NCI-H1105 (cell line): Measurements from ENCODE around the gene BTAF1.
A peak's percentile ranks its signal among the peaks of the same experiment; 100 is the strongest.

Source experiments
- DNase-seq: peaks from one replicate; lab custom pipeline; 2025; lab: John Stamatoyannopoulos, UW

The BTAF1 gene

GRCh38 chr10:91908337-91909116 lies 15.0 kb upstream of the BTAF1 start:
- DNase-seq, result peak; percentile 63

DNA sequence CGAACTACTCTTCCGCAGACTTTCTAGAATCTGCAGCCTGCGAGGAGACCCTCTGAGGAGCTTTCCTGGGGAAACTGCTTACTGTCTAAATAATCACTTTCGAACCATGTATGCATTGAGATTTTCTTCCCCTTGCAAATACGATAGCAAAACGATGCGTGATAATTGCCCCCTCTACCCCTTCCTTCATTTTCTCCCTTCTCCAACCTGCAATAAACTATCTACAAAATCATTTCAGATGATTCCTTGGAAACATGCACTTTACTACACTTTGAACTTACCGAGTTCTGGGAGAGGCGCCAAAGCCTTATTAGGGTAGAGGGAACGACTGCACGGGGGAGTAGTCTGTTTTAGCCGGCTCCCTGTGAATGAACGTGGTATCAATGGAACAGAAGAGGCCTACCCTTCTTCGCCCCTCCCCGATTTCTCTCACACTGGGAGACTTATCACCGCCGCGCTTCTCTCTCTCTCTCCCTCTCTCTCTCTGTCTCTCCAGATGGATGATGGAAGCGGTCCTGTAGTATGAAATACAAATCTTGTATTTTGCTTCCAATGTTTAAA lies 14.4 kb upstream of the BTAF1 start, which contains the start of gene FGFBP3:
FGFBP3 (minus strand) TSS at position 370 of the 561 bp plus-strand sequence. CDS start 517 bp downstream, outside the sequence.
- DNase-seq, result peak; percentile 72

GRCh38 chr10:91910467-91910866 lies 13.1 kb upstream of the BTAF1 start:
- DNase-seq, result no peak

GRCh38 chr10:91919651-91920050 lies 3.9 kb upstream of the BTAF1 start:
- no peak for DNase-seq

GRCh38 chr10:91924212-91925021 lies 847 bp downstream of the BTAF1 start:
- no peak for DNase-seq

- DNase-seq, result no peak
Measured at GRCh38 chr10:91925022-91925320, 1.4 kb downstream of the BTAF1 start.

GRCh38 chr10:91930939-91931338 lies 7.4 kb downstream of the BTAF1 start:
- no peak for DNase-seq

DNA sequence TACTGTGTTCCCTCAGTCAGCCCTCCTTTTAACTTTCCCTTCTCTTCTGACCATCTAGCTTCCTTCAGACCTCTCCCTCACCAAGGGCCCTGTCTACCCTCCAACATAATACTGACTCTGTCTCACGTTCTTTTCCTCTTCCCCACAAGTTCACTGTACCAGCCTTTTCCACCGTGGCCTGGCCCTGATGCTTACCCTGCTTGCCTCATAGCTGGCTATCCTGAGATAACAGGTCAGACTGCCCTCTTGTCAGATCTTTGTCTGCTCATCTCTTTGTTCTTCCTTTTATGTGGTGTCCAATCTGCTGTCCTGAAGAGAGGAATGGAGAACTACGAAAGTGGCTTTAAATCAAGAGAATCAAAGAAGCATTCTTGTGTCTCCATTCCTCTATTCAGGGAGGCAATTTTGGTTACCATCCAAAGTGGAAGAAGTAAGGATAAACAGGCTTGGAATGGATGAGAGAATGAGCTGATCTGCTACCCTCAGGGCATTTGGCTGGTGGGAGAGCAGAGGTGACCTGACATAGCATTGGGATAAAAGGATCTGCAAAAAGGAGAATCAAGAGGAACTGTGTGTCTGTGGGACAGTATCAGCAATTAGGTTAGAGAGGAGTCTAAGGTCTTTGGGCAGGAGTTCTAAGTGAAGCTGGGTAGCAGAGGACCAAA lies 8.1 kb downstream of the BTAF1 start:
- DNase-seq, result no peak

GRCh38 chr10:91932737-91933136 lies 9.2 kb downstream of the BTAF1 start:
- DNase-seq, result no peak

DNA sequence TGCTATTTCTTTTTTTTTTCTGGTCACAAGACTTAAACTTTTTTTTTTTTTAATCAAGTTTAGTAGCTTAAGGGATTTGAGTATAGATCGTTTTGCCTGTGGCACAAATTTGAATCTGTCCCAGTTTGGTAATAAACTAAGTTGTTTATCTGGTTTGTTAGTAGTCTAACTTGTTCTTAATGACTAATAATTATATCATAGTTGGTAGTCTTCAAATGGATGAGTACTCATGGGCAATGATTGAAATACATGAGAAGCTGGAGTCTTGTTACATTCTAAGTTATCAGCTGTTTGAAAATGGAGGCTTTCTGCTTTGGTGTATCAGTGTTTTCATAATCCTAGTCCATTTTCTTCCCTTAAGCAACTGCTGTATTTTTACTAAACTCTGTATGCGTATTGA lies 12.3 kb downstream of the BTAF1 start:
- DNase-seq, result no peak

- no peak for DNase-seq
Measured at GRCh38 chr10:91939653-91940052, 16.1 kb downstream of the BTAF1 start.

GRCh38 chr10:91941426-91941825 lies 17.9 kb downstream of the BTAF1 start:
- DNase-seq, result no peak

DNA sequence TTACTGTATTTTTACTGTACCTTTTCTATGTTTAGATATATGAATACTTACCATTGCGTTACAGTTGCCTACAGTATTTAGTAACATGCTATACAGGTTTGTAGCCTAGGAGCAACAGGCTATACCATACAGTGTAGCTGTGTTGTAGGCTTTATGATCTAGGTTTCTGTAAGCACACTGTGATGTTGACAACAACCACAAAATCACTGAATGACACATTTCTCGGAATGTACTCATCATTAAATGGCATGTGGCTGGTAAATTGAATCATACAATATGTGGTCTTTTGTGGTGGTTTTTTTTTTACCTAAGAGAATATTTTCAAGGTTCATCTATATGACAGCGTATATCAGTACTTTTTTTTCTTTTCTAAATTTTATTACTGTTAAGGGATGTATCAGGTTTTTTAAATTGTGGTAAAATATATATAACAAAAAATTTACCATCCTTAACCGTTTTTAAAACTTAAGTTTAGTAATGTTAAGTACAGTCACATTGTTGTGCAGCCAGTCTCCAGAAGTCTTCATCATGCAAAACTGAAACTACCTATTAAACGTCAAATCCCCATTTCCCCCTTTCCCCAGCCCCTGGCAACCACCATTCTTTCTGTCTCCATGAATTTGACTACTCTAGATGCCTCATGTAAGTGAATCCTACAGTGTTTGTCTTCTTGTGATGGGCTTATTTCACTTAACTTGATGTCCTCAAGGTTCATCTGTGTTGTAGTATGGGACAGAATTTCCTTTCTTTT lies 21.5 kb downstream of the BTAF1 start:
- DNase-seq, result no peak

DNA sequence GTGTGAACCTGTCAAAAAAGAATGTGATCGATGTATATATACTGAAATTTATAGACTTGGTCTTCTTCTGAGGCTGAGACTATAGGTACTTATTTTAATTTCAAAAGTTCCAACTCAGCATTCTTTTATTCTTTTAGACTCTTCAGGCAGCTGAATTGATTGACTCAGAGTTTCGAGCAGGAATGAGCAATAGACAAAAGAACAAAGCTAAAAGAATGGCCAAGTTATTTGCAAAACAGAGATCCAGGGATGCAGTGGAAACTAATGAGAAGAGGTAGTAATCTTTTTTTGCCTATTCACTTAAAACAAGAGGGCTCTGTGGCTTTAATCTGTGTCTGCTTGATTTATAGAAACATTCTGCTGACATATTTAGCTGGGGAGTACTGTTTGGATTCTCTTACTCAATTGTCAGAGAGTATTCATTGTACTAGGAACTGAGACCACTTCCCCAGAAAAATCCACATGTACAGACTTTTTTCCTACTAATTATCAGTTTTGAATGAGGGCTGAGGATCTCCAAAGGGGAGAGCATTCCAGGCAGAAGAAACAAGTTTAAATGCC lies 30.1 kb downstream of the BTAF1 start:
- no peak for DNase-seq

DNA sequence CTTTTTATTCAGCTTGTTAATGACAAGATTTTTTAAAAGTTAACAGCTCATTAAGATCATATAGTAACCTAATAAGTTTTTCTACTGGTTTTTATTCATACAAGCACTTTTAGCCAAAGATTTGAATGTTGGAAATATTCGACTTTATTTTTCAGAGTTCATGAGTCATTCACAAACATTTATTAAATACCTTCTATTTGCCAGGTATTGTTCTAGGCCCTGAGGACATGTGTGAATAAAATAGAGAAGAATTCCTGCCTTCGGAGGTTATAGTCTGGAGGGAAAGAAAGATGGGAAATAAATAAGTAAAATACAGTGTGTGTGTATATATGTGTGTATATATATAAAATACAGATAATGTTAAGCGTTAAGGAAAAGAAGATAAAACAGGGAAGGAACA lies 31.5 kb downstream of the BTAF1 start:
- DNase-seq, result no peak

GRCh38 chr10:91957091-91957490 lies 33.5 kb downstream of the BTAF1 start:
- DNase-seq, result no peak

GRCh38 chr10:91969297-91969696 lies 45.7 kb downstream of the BTAF1 start:
- no peak for DNase-seq

DNA sequence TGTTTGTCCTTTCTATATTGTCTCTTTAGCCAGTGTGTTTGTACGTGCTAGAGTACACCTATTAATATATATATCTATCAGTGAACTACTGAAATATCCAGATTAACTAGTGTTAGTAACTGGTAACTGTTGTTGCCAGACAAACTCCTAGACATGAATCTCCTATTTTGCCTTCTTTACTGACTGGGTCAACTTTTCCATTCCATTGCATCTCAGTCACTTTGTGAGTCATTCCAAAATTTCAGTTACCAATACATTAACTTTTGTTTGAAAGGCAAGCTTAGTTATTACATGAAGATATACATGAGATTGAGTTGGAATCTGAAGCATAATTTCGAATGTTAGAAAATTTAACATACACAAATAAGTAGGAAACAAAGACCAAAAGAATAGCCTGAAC lies 51.4 kb downstream of the BTAF1 start:
- no peak for DNase-seq

- no peak for DNase-seq
Measured at GRCh38 chr10:91975438-91975837, 51.9 kb downstream of the BTAF1 start.

DNA sequence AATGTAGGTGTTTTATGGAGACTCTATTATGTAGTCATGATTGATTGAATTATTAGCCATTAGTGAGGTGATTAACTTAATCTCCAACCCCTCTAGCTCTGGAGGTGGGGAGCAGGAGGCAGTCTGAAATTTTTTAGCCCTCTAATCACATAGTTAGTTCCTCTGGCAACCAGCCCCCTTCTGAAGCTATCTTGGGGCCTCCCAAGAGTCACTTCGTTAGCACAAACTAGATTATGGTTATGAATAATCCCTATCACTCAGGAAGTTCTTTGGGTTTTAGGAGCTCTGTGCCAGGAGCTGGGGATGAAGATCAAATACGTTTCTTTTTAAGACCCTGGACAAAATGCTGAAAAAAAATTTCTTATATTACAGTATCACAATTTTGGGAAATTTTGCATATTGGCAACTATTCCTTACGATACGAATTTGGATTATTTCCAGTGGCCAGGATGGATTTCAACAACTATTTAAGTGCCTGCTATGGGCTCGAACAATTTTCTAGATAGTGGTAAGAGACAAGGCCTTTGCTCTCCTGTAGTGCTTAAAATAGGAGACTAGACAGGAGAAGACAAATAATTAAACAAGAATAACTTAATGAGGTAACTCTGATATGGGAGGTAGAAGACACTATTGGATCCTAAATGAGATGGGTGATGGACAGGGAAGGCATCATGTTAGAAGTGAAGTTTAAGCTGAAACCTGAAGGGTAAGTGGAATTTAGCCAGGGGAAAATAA lies 52.9 kb downstream of the BTAF1 start:
- no peak for DNase-seq

DNA sequence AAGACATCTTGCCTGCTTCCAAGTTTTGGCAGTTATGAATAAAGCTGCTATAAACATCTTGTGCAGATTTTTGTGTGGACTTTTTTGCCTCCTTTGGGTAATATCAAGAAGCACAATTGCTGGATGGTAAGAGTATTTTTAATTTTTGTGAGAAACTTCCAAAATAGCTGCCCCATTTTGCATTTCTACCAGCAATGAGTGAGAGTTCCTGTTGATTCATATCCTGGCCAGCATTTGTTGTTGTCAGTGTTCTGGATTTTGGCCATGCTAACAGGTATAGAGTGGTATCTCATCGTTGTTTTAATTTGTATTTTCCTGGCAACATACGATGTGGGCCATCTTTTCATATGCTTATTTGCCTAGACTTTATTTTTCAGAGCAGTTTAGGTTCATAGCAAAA lies 53.9 kb downstream of the BTAF1 start:
- no peak for DNase-seq
